Ishikawa (cell line): Measurements from ENCODE around the gene ZSWIM6.

Experiments
- CEBPB ChIP-seq: IDR thresholded peaks from 2 replicates; pipeline ENCODE4 v1.6.1; 2012
- EP300 ChIP-seq: IDR thresholded peaks from 2 replicates; pipeline ENCODE4 v1.6.1; 2012; ENCODE audit warnings: borderline replicate concordance
- FOXM1 ChIP-seq: IDR thresholded peaks from 2 replicates; pipeline ENCODE4 v1.6.1; 2012; ENCODE audit warnings: low read depth, borderline replicate concordance
- TCF12 ChIP-seq: IDR thresholded peaks from 2 replicates; pipeline ENCODE4 v1.6.1; 2012; ENCODE audit warnings: low read depth
- TEAD4 ChIP-seq: IDR thresholded peaks from 2 replicates; pipeline ENCODE4 v1.6.1; 2012
- YY1 ChIP-seq: IDR thresholded peaks from 2 replicates; pipeline ENCODE4 v1.6.1; 2012; ENCODE audit warnings: low read depth
- TF ChIP-seq, protein P1 (sequence below): IDR thresholded peaks from 2 replicates; pipeline ENCODE4 v1.6.1; 2012
- TF ChIP-seq, protein P2 (sequence below): IDR thresholded peaks from 2 replicates; pipeline ENCODE4 v1.6.1; 2012; ENCODE audit warnings: low read depth, mild to moderate bottlenecking

DNA sequence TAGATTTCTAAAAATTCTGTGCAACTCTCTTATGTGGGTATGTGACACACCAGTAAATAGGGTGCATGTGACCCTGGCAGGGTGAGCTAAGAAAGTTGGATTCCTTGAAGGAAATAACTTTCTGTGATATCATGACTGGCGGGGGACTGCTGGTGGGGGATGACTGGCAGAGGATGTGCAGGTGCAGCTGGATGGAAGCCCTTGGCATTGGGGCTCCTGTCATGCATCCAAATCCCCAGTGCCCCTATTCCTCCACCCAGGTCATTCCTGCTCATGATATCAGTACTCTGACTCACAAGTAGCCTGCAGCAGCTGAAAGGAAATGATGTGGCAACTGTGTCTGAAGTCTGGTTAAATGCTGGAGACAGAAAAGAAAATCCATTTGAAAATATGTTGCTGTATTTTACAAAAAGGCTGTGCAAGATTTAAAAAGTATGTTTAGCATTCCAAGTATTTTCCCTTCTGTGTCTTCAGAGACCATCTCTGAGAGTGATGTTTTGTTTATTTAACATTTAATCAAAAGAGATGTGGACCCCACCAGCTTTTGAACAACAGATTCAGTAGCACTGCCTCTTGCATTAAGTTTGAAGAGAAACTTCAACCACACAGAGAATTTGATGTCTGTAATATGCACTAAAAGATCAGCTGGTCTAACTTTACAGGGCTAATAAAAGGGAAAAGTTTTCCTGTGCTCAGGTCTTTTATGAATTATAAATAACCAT lies 17.9 kb upstream of the ZSWIM6 start:
- TF ChIP-seq EP300 = no peak
- no peak for TF ChIP-seq YY1
- TF ChIP-seq, protein P1, sequence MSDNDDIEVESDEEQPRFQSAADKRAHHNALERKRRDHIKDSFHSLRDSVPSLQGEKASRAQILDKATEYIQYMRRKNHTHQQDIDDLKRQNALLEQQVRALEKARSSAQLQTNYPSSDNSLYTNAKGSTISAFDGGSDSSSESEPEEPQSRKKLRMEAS = no peak
- TF ChIP-seq, protein P2, sequence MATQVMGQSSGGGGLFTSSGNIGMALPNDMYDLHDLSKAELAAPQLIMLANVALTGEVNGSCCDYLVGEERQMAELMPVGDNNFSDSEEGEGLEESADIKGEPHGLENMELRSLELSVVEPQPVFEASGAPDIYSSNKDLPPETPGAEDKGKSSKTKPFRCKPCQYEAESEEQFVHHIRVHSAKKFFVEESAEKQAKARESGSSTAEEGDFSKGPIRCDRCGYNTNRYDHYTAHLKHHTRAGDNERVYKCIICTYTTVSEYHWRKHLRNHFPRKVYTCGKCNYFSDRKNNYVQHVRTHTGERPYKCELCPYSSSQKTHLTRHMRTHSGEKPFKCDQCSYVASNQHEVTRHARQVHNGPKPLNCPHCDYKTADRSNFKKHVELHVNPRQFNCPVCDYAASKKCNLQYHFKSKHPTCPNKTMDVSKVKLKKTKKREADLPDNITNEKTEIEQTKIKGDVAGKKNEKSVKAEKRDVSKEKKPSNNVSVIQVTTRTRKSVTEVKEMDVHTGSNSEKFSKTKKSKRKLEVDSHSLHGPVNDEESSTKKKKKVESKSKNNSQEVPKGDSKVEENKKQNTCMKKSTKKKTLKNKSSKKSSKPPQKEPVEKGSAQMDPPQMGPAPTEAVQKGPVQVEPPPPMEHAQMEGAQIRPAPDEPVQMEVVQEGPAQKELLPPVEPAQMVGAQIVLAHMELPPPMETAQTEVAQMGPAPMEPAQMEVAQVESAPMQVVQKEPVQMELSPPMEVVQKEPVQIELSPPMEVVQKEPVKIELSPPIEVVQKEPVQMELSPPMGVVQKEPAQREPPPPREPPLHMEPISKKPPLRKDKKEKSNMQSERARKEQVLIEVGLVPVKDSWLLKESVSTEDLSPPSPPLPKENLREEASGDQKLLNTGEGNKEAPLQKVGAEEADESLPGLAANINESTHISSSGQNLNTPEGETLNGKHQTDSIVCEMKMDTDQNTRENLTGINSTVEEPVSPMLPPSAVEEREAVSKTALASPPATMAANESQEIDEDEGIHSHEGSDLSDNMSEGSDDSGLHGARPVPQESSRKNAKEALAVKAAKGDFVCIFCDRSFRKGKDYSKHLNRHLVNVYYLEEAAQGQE = no peak
- TF ChIP-seq TCF12 = no peak
- no peak for TF ChIP-seq FOXM1
- TF ChIP-seq TEAD4 = no peak
- no peak for TF ChIP-seq CEBPB
